Endothelial cell of umbilical vein (primary cell): ENCODE results near the gene KCNH2. TPM values are rescaled to one million over a fixed set of nuclear protein-coding genes. Genes with fewer than 3 reads are reported as not detected.

Experiments
- BruUV-seq: library from RNA; stranded (reverse); fragments of 400-500 nt; replicated peaks from 2 replicates; lab custom pipeline; 2021; lab: Mats Ljungman, UMichigan
- CTCF ChIA-PET: fragments of 300-600, 350-600 bp; sonication (Branson Sonifier 250); formaldehyde crosslinking; loops from one replicate; lab custom pipeline; 2021; ENCODE audit warnings: antibody characterized with exemption, inconsistent platforms; lab: Charles Lee
- POLR2A ChIA-PET: fragments of 300-600, 350-600 bp; sonication (Branson Sonifier 250); formaldehyde crosslinking; loops from one replicate; lab custom pipeline; 2021; ENCODE audit warnings: antibody characterized with exemption, inconsistent platforms; lab: Charles Lee
- DNase-seq: peaks from one replicate; pipeline ENCODE4 v3.0.0-alpha.2; 2011; ENCODE audit warnings: low read depth, low spot score
- FAIRE-seq: peaks from 2 replicates; lab custom pipeline; 2011; peaks lifted over from hg19 to GRCh38; lab: Jason Lieb, UNC
- H2AFZ ChIP-seq: 2 replicates; pipeline ENCODE4 v1.6.0; 2012; ENCODE audit warnings: low read depth, low read length, control low read depth, inconsistent platforms
- H3K27ac ChIP-seq: 2 replicates; pipeline ENCODE4 v1.5.1; 2011; ENCODE audit warnings: low read depth, mild to moderate bottlenecking, control low read depth, low read length, moderate library complexity; ENCODE audit not compliant: insufficient read depth
- H3K27me3 ChIP-seq, 2 experiments: 2 replicates each; pipeline versions ENCODE4 v1.6.0 to v1.6.1; 2011; ENCODE audit warnings: low read length in 2 of 2, mixed read lengths in 1 of 2; ENCODE audit not compliant: control insufficient read depth in 2 of 2, insufficient read depth in 2 of 2
- H3K36me3 ChIP-seq, 2 experiments: 2 replicates in 1 of 2; 3 replicates in 1 of 2; pipeline ENCODE4 v1.5.1; 2011; ENCODE audit warnings: low read length in 2 of 2, mild to moderate bottlenecking in 1 of 2, moderate library complexity in 1 of 2; ENCODE audit not compliant: control insufficient read depth in 2 of 2, insufficient read depth in 2 of 2; ENCODE audit errors: extremely low read depth in 1 of 2
- H3K4me1 ChIP-seq: 3 replicates; pipeline ENCODE4 v1.5.1; 2011; ENCODE audit warnings: mild to moderate bottlenecking, low read length; ENCODE audit not compliant: control insufficient read depth, insufficient read depth; ENCODE audit errors: extremely low read depth
- H3K4me2 ChIP-seq: 2 replicates; pipeline ENCODE4 v1.6.1; 2011; ENCODE audit warnings: low read length, control low read depth, mixed read lengths; ENCODE audit not compliant: insufficient read depth
- H3K4me3 ChIP-seq, 3 experiments: fragments of 200-600 bp in 1 of 3; sonication (generic), shearing (Covaris generic) in 1 of 3; replicated peaks in 1 of 3; 2 replicates each; pipeline ENCODE4 v1.5.1; 2011 to 2016; ENCODE audit warnings: control low read depth in 3 of 3, low read length in 3 of 3, mild to moderate bottlenecking in 2 of 3, inconsistent platforms in 1 of 3, low read depth in 1 of 3, moderate library complexity in 1 of 3; ENCODE audit not compliant: insufficient read depth in 1 of 3
- H3K79me2 ChIP-seq: 2 replicates; pipeline ENCODE4 v1.6.0; 2012; ENCODE audit warnings: low read length, inconsistent platforms; ENCODE audit not compliant: control insufficient read depth, insufficient read depth
- H3K9ac ChIP-seq: replicated peaks from 2 replicates; pipeline ENCODE3; 2011; ENCODE audit warnings: low read length, control low read depth; ENCODE audit not compliant: insufficient read depth; ENCODE audit errors: extremely low read depth
- H3K9me1 ChIP-seq: replicated peaks from 3 replicates; pipeline ENCODE4 v1.6.0; 2011; ENCODE audit warnings: mild to moderate bottlenecking, low read length; ENCODE audit not compliant: control insufficient read depth, insufficient read depth; ENCODE audit errors: extremely low read depth
- H3K9me3 ChIP-seq: replicated peaks from 2 replicates; pipeline ENCODE4 v1.5.1; 2012; ENCODE audit warnings: low read length, inconsistent platforms; ENCODE audit not compliant: control insufficient read depth, insufficient read depth
- H4K20me1 ChIP-seq: replicated peaks from 2 replicates; pipeline ENCODE3; 2011; ENCODE audit warnings: mild to moderate bottlenecking, low read length; ENCODE audit not compliant: control insufficient read depth, insufficient read depth; ENCODE audit errors: extremely low read depth
- CTCF ChIP-seq, 2 donors: IDR thresholded peaks; 1 replicate in 1 of 2; 2 replicates in 1 of 2; pipeline ENCODE4 v1.5.1; 2011; ENCODE audit warnings: low read length in 2 of 2, mild to moderate bottlenecking in 2 of 2, moderate library complexity in 2 of 2, control low read depth in 1 of 2, inconsistent platforms in 1 of 2, low read depth in 1 of 2; ENCODE audit not compliant: insufficient read depth in 1 of 2; ENCODE audit errors: extremely low read depth in 1 of 2
- EZH2 ChIP-seq: IDR thresholded peaks from 2 replicates; pipeline ENCODE4 v1.6.1; 2012; ENCODE audit warnings: borderline replicate concordance, low read depth, mild to moderate bottlenecking, moderate library complexity, low read length, inconsistent platforms; ENCODE audit not compliant: severe bottlenecking
- JUN ChIP-seq: IDR thresholded peaks from 2 replicates; pipeline ENCODE4 v1.6.1; 2011; ENCODE audit warnings: borderline replicate concordance, low read depth; ENCODE audit not compliant: insufficient read length, insufficient read depth
- POLR2A ChIP-seq: IDR thresholded peaks from 2 replicates; pipeline ENCODE4 v1.6.1; 2012; ENCODE audit warnings: low read depth, mild to moderate bottlenecking, control low read depth, low read length
- dilution Hi-C: fragments of 300-500 bp; cut with MboI; formaldehyde crosslinking; loops from one replicate; pipeline ENCODE4 v1.15.0; 2019; ENCODE audit warnings: low sequenced_read_pairs; ENCODE audit not compliant: extremely low pct_ligation_motif_present
- intact Hi-C: fragments of 100-400 bp; cut with micrococcal nuclease; formaldehyde crosslinking; loops from one replicate; pipeline ENCODE4 v1.10.0; 2022
- polyA plus RNA-seq, 4 experiments: library from polyadenylated mRNA; depleted of rRNA in 3 of 4; stranded (reverse) in 3 of 4; unstranded in 1 of 4; fragments of >200 nt; gene quantifications; 2 replicates each; pipeline versions ENCODE4 v1.2.1 to v1.2.3, GENCODE V29; 2011 to 2012; ENCODE audit warnings: missing spikeins in 1 of 4
- total RNA-seq: library from RNA; stranded (reverse); gene quantifications from 2 replicates; pipeline ENCODE4 v1.2.3, GENCODE V29; 2021

Gene KCNH2
- total and polyA plus RNA-seq, 2 donors (not counting 3 experiments of a cell fraction or from before 2014, with no cell fraction given), result 0.03 to 0.09 TPM

GRCh38 chr7:150973571-150974451 is 4.3 kb downstream of the KCNH2 start:
- Histone ChIP-seq H2AFZ (no peak overlapping the region), H3K9ac (no peak overlapping the region), H3K4me1 (peaks cover 10% of the 10 kb centered on the region), H3K4me3 (no peak overlapping the region), H3K36me3 (no peaks in the 10 kb centered on the region), H4K20me1 (no peaks in the 10 kb centered on the region), H3K9me1 (no peaks in the 10 kb centered on the region), H3K27me3 (peaks cover 13 to 21% of the 10 kb centered on the region in 2 experiments), H3K4me2 (no peak overlapping the region), H3K9me3 (no peaks in the 10 kb centered on the region), H3K79me2 (no peaks in the 10 kb centered on the region), H3K27ac (no peak overlapping the region)
- BruUV-seq, result no TSS peak
- FAIRE-seq (no peak), DNase-seq (no peak)
- dilution Hi-C loops (no loop called here), intact Hi-C loops (no loop called here)
- CTCF ChIA-PET, result interaction anchor here (0.9 kb wide), 3 partner anchors 11 to 37 kb away, joined by 3 to 6 read pairs (median 3); no protein-coding TSS in a partner anchor
- TF ChIP-seq EZH2 (peak; percentile 44), POLR2A (no peak), CTCF (IDR thresholded peaks at IDR 0.05; ENCODE audit: extremely low read depth in 1 of 2, insufficient read depth in 1 of 2, low read depth in 1 of 2, low read length in 2 of 2) (no peak), JUN (no peak)
- POLR2A ChIA-PET, result no interaction called here
